Activated naive CD4-positive, alpha-beta T cell treated with anti-CD3 and anti-CD28 coated beads, Interleukin-2, amount 10 ng/mL, durations not matched to agents 7 days and 5 days (primary cell): ENCODE data around the gene STRN.

Experiments
- CTCF ChIA-PET: fragments of 350-600 bp; sonication (Branson Sonifier 250); formaldehyde crosslinking; loops from one replicate; lab custom pipeline; 2021; ENCODE audit warnings: antibody characterized with exemption; lab: Charles Lee
- DNase-seq: peaks from one replicate; pipeline ENCODE4 v3.0.0-alpha.2; 2020
- H3K27ac Mint-ChIP-seq: one replicate; pipeline ENCODE4 v1.8.0; 2021; ENCODE audit warnings: mild to moderate bottlenecking, moderate library complexity, mixed read lengths
- H3K27me3 Mint-ChIP-seq: one replicate; pipeline ENCODE4 v1.8.0; 2021; ENCODE audit warnings: mild to moderate bottlenecking, mixed read lengths
- H3K36me3 Mint-ChIP-seq: one replicate; pipeline ENCODE4 v1.8.0; 2021; ENCODE audit warnings: mixed read lengths
- H3K4me1 Mint-ChIP-seq: one replicate; pipeline ENCODE4 v1.8.0; 2021; ENCODE audit warnings: mixed read lengths
- H3K4me3 Mint-ChIP-seq: one replicate; pipeline ENCODE4 v1.8.0; 2021; ENCODE audit warnings: mild to moderate bottlenecking, moderate library complexity, mixed read lengths
- H3K9me3 Mint-ChIP-seq: one replicate; pipeline ENCODE4 v1.8.0; 2021; ENCODE audit warnings: mixed read lengths

STRN gene

GRCh38 chr2:36797324-36798070, 168.8 kb downstream of the STRN start:
- no peaks in the 10 kb centered on the region for H3K4me1 Mint-ChIP-seq
- CTCF ChIA-PET = interaction anchor here (0.7 to 1.3 kb wide), 2 partner anchors 12 kb away, joined by 3 to 5 read pairs; no protein-coding TSS in a partner anchor
- H3K9me3 Mint-ChIP-seq = no peaks in the 10 kb centered on the region
- H3K27ac Mint-ChIP-seq = no peak overlapping the region
- no peak overlapping the region for H3K4me3 Mint-ChIP-seq
- peaks cover 31% of the 10 kb centered on the region for H3K27me3 Mint-ChIP-seq
- no peaks in the 10 kb centered on the region for H3K36me3 Mint-ChIP-seq
- no peak for DNase-seq
